ENCODE data around the gene PREX1.
"Not testable (repeated sequence)": the region's sequence is repeated elsewhere in the genome, so short reads cannot be mapped to it uniquely, and the experiment has no call there.

Gene PREX1

DNA sequence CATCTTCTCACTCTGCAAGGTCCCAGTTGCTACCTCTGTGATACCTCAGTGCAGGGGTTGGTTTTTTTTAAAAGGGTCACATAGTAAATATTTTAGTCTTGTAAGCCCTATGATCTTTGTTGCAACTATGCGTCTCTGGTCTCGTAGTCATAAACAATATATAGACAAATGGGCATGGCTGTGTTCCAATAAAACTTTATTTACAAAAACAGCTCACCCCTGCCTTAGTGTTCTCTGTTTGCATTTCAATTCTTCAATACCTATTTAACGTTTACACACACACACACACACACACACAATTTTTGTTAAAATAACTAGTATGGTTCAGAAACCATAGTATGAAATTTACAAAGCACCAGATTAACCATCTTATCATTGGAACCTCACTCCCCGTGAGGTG is 216.8 kb downstream of the PREX1 start:
- DNase-seq (ENCODE audit: extremely low read depth in 1 of 2, low read depth in 1 of 2) = no peak

GRCh38 chr20:48609491-48609978 is 218.3 kb downstream of the PREX1 start:
- no peak for DNase-seq (ENCODE audit: extremely low read depth in 1 of 2, low read depth in 1 of 2)

DNA sequence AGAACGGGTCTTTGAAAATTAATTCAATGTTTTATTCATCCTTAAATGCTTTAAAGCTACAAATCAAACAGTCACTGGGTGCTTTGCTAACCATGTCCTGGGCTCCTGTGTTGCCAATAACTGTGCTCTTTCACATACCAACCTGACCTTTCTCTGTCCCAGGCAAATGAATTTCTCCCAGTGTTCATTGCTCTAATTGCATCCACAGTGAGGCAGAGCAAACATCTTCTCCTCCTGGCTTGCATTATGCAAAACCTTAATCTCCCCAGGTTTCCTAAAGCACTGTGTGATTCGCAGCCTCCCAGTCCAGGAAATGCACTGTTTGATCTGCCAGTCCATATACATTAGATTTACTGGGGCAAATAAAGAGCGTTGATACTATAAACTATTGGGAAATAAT is 219.0 kb downstream of the PREX1 start:
- DNase-seq (ENCODE audit: extremely low read depth in 1 of 2, low read depth in 1 of 2) = no peak

DNA sequence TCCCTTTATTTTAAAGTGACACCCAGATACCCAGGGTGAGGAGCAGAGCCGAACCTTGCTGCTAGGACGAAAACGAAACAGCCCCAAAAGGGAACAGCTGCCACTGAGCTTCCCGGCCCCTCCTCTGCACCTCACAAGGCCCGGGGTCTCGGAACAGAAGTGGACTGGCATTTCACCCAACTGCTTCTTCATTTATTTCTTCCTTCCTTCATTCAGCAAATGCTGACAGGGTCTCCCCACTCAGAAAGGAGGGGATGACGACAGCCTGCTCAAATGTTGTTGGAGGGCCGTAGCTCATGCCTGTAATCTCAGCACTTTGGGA is 220.3 kb downstream of the PREX1 start:
- no peak for DNase-seq (ENCODE audit: extremely low read depth in 1 of 2, low read depth in 1 of 2)

GRCh38 chr20:48606841-48607543 is 220.8 kb downstream of the PREX1 start:
- no peak for DNase-seq (ENCODE audit: extremely low read depth in 1 of 2, low read depth in 1 of 2)

GRCh38 chr20:48606172-48606840 is 221.5 kb downstream of the PREX1 start:
- DNase-seq (ENCODE audit: extremely low read depth in 1 of 2, low read depth in 1 of 2) = no peak

DNA sequence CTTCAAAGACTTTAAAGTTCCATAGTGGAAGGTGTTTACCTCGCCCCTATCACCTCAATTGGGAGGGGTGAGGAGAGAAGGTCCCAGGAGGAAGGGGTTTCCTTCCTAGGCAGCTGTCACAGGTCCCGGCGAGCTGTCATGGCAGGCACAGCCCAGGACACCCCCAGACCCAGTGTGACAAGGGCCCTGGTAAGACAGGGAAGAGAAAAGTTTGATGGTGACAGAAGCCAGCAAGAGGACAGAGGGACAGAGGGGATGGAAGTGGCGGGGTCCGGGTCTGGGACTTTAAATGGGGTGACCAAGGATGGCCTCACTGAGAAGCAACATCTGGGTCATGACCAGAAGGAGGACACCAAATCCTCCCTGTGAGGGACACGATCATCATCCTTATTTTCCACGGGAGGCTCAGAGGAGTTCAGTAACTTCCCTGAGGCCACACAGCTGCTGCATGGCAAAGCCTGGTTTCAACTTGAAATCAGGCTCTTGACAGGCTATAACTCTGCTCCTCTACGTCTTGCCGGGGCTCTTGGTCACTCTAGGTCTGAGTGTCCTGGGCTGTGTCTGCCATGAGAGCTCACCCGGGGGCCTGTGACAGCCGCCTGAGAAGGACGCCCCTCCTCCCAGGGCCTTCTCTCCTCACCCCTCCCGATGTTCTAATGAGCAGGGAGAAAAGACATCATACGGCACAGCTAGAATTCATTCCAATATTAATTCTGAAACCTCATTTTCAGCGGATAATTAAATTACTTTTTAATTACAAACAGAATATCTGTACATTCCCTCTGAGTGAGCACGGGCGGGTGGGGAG is 222.2 kb downstream of the PREX1 start:
- DNase-seq (ENCODE audit: extremely low read depth in 1 of 2, low read depth in 1 of 2) = no peak

DNA sequence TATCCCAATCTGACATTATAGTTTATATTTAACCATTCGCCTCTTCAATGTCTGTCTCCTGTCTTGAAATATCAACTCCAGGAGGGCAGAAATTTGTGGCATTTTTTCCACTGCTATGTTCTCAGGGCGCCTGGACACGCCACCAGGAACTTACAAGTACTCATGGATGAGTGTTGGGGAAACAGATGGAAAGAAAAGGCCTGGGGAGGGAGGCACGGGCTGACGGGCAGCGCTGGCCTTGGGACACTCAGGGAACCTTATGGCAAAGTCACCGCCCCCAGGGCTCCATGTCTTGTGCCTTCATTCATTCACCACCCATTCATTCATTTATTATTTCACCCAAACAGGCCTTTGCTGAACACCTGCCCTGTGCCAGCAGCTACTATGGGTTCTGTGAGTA is 222.9 kb downstream of the PREX1 start:
- DNase-seq (ENCODE audit: extremely low read depth in 1 of 2, low read depth in 1 of 2) = no peak

- DNase-seq (ENCODE audit: extremely low read depth in 1 of 2, low read depth in 1 of 2) = no peak
Measured at GRCh38 chr20:48604426-48604825, 223.4 kb downstream of the PREX1 start.

- DNase-seq (ENCODE audit: extremely low read depth in 1 of 2, low read depth in 1 of 2) = no peak
Measured at GRCh38 chr20:48603819-48604405, 223.9 kb downstream of the PREX1 start.

- no peak for DNase-seq (ENCODE audit: extremely low read depth in 1 of 2, low read depth in 1 of 2)
Measured at GRCh38 chr20:48603116-48603818, 224.5 kb downstream of the PREX1 start.

- no peak for DNase-seq (ENCODE audit: extremely low read depth in 1 of 2, low read depth in 1 of 2)
Measured at GRCh38 chr20:48601798-48602197, 226.0 kb downstream of the PREX1 start.

DNA sequence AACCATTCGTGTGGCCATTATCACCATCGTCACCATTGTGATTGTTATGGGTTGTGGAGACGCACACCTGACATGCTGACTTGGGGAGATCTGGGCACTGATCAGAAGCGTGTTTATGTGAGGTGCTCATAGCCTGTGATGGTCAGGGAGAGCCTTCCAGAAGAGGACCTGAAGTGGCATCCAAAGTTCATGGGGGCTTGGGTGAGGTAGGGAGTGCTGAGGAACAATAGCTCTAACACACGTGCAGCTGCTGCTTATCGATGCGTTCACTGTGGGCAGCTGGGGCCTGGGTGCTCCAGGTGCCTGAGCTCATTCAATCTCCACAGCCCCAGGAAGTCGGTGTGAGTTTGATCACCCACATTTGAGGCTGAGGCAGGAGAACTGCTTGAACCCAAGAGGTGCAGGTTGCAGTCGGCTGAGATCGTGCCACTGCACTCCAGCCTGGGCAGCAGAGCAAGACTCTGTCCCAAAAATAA is 227.3 kb downstream of the PREX1 start:
- DNase-seq (ENCODE audit: extremely low read depth in 1 of 2, low read depth in 1 of 2) = no peak

- DNase-seq (ENCODE audit: extremely low read depth in 1 of 2, low read depth in 1 of 2) = no peak
Measured at GRCh38 chr20:48599748-48600469, 227.9 kb downstream of the PREX1 start.

DNA sequence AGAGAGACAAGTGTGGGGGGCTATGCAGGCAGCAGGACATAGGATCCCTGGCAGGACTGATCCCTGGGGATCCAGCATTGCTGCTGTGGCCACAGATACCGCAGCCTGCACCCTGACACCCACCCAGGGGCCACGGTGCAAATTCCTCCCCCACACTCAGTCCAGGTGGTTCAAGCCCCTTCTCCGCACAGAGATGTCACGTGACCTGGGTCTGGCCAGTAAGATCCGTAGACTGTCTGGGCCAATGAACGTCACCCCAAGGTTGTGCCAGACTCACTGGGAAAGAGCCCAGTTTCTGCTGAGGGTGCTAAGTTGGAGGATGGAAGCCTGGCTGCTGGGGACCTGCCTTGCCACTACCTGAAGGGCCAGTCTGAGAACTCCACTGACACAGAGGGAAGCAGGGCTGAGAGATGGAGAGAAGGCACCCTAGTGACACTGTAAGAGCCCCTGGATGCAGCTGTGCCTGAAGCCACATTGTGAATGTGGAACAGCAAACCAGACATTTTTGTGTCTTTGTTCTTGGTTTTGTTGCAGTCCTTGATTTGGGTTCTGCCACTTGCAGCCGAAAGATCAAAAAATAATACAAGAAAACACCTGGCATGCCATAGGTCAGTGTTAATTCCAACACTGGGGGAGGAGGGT is 228.6 kb downstream of the PREX1 start:
- no peak for DNase-seq (ENCODE audit: extremely low read depth in 1 of 2, low read depth in 1 of 2)

- DNase-seq (ENCODE audit: extremely low read depth in 1 of 2, low read depth in 1 of 2) = not testable (repeated sequence)
Measured at GRCh38 chr20:48598303-48598941, 229.4 kb downstream of the PREX1 start.

DNA sequence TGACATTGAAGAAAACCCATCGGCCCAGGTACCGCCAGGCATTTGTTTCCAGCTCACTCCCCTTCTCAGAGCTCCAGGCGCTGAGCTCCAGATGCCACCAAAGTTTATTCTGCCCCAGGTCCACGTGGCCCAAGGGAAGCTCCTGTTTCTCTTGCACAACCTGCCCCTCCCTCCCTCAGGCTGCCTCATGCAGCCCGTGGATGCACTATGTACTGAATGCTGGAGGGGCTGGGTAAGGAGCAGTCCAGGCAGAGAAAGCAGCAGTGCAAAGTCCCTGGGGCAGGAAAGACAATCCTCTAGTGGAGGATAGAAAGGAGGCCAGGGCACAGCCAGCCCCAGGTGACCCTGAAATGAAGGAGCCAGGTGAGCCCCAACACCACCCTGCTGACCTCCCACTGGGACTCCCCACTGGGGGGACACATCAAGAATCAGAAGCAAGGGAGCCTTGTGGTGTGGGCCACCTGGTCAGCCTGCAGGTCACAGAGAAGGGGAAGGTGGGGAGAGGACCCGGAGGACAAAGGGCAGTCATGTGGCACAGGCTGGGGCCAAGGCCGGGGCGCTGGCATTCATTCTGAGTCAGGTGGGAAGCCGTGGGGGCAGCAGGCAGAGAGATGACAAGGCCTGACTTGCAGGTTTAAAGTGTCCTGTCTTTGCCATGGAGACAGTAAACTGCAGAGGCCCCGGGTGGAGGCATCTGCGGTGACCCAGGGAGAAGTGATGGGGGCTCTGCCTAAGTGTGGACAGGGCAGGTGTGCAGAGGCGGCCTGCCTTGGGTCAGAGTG is 230.1 kb downstream of the PREX1 start:
- no peak for DNase-seq (ENCODE audit: extremely low read depth in 1 of 2, low read depth in 1 of 2)

DNA sequence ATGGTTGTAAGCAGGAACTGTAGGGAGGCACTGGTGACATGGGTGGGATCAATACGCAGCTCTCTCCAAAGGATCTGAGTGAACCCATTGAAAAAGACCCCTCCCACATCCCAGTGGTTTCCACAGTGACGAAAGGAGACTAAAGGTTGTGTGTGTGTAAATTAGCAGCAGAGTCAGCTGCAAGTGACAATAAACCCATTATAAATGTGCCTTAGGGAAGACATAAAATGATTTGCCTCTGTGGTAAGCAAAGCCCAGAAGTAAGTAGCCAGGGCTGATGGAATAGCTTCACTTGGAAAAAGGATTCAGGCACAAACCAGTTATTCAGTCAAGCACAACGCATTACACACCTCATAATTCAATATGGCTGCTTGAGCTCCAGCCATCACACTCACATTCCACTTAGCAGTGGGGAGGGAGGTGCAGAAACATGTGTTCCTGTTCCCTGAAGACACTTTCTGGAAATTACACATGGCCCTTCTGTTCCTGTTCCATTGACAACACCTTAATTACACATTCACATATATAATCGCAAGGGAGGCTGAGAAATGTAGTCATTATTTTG is 231.4 kb downstream of the PREX1 start:
- no peak for DNase-seq (ENCODE audit: extremely low read depth in 1 of 2, low read depth in 1 of 2)
